Endothelial cell of umbilical vein (primary cell): Measurements from ENCODE around the gene STAG1. TPM values are rescaled to one million over a fixed set of nuclear protein-coding genes. Genes with fewer than 3 reads are reported as not detected.

Experiments
- BruUV-seq: library from RNA; stranded (reverse); fragments of 400-500 nt; replicated peaks from 2 replicates; lab custom pipeline; 2021; lab: Mats Ljungman, UMichigan
- CTCF ChIA-PET: fragments of 300-600, 350-600 bp; sonication (Branson Sonifier 250); formaldehyde crosslinking; loops from one replicate; lab custom pipeline; 2021; ENCODE audit warnings: antibody characterized with exemption, inconsistent platforms; lab: Charles Lee
- POLR2A ChIA-PET: fragments of 300-600, 350-600 bp; sonication (Branson Sonifier 250); formaldehyde crosslinking; loops from one replicate; lab custom pipeline; 2021; ENCODE audit warnings: antibody characterized with exemption, inconsistent platforms; lab: Charles Lee
- DNase-seq: peaks from one replicate; pipeline ENCODE4 v3.0.0-alpha.2; 2011; ENCODE audit warnings: low read depth, low spot score
- FAIRE-seq: peaks from 2 replicates; lab custom pipeline; 2011; peaks lifted over from hg19 to GRCh38; lab: Jason Lieb, UNC
- H2AFZ ChIP-seq: 2 replicates; pipeline ENCODE4 v1.6.0; 2012; ENCODE audit warnings: low read depth, low read length, control low read depth, inconsistent platforms
- H3K27ac ChIP-seq: 2 replicates; pipeline ENCODE4 v1.5.1; 2011; ENCODE audit warnings: low read depth, mild to moderate bottlenecking, control low read depth, low read length, moderate library complexity; ENCODE audit not compliant: insufficient read depth
- H3K27me3 ChIP-seq, 2 experiments: 2 replicates each; pipeline versions ENCODE4 v1.6.0 to v1.6.1; 2011; ENCODE audit warnings: low read length in 2 of 2, mixed read lengths in 1 of 2; ENCODE audit not compliant: control insufficient read depth in 2 of 2, insufficient read depth in 2 of 2
- H3K36me3 ChIP-seq, 2 experiments: 2 replicates in 1 of 2; 3 replicates in 1 of 2; pipeline ENCODE4 v1.5.1; 2011; ENCODE audit warnings: low read length in 2 of 2, mild to moderate bottlenecking in 1 of 2, moderate library complexity in 1 of 2; ENCODE audit not compliant: control insufficient read depth in 2 of 2, insufficient read depth in 2 of 2; ENCODE audit errors: extremely low read depth in 1 of 2
- H3K4me1 ChIP-seq: 3 replicates; pipeline ENCODE4 v1.5.1; 2011; ENCODE audit warnings: mild to moderate bottlenecking, low read length; ENCODE audit not compliant: control insufficient read depth, insufficient read depth; ENCODE audit errors: extremely low read depth
- H3K4me2 ChIP-seq: 2 replicates; pipeline ENCODE4 v1.6.1; 2011; ENCODE audit warnings: low read length, control low read depth, mixed read lengths; ENCODE audit not compliant: insufficient read depth
- H3K4me3 ChIP-seq, 3 experiments: fragments of 200-600 bp in 1 of 3; sonication (generic), shearing (Covaris generic) in 1 of 3; replicated peaks in 1 of 3; 2 replicates each; pipeline ENCODE4 v1.5.1; 2011 to 2016; ENCODE audit warnings: control low read depth in 3 of 3, low read length in 3 of 3, mild to moderate bottlenecking in 2 of 3, inconsistent platforms in 1 of 3, low read depth in 1 of 3, moderate library complexity in 1 of 3; ENCODE audit not compliant: insufficient read depth in 1 of 3
- H3K79me2 ChIP-seq: 2 replicates; pipeline ENCODE4 v1.6.0; 2012; ENCODE audit warnings: low read length, inconsistent platforms; ENCODE audit not compliant: control insufficient read depth, insufficient read depth
- H3K9ac ChIP-seq: replicated peaks from 2 replicates; pipeline ENCODE3; 2011; ENCODE audit warnings: low read length, control low read depth; ENCODE audit not compliant: insufficient read depth; ENCODE audit errors: extremely low read depth
- H3K9me1 ChIP-seq: replicated peaks from 3 replicates; pipeline ENCODE4 v1.6.0; 2011; ENCODE audit warnings: mild to moderate bottlenecking, low read length; ENCODE audit not compliant: control insufficient read depth, insufficient read depth; ENCODE audit errors: extremely low read depth
- H3K9me3 ChIP-seq: replicated peaks from 2 replicates; pipeline ENCODE4 v1.5.1; 2012; ENCODE audit warnings: low read length, inconsistent platforms; ENCODE audit not compliant: control insufficient read depth, insufficient read depth
- H4K20me1 ChIP-seq: replicated peaks from 2 replicates; pipeline ENCODE3; 2011; ENCODE audit warnings: mild to moderate bottlenecking, low read length; ENCODE audit not compliant: control insufficient read depth, insufficient read depth; ENCODE audit errors: extremely low read depth
- CTCF ChIP-seq, 2 donors: IDR thresholded peaks; 1 replicate in 1 of 2; 2 replicates in 1 of 2; pipeline ENCODE4 v1.5.1; 2011; ENCODE audit warnings: low read length in 2 of 2, mild to moderate bottlenecking in 2 of 2, moderate library complexity in 2 of 2, control low read depth in 1 of 2, inconsistent platforms in 1 of 2, low read depth in 1 of 2; ENCODE audit not compliant: insufficient read depth in 1 of 2; ENCODE audit errors: extremely low read depth in 1 of 2
- EZH2 ChIP-seq: IDR thresholded peaks from 2 replicates; pipeline ENCODE4 v1.6.1; 2012; ENCODE audit warnings: borderline replicate concordance, low read depth, mild to moderate bottlenecking, moderate library complexity, low read length, inconsistent platforms; ENCODE audit not compliant: severe bottlenecking
- FOS ChIP-seq: IDR thresholded peaks from 2 replicates; pipeline ENCODE4 v1.6.1; 2011; ENCODE audit warnings: mild to moderate bottlenecking, low read length, moderate library complexity, borderline replicate concordance; ENCODE audit not compliant: insufficient read depth
- GATA2 ChIP-seq: IDR thresholded peaks from 2 replicates; pipeline ENCODE4 v1.7.0; 2011; ENCODE audit warnings: low read depth, mild to moderate bottlenecking, moderate library complexity, mixed read lengths, low read length; ENCODE audit not compliant: insufficient read length, insufficient read depth
- JUN ChIP-seq: IDR thresholded peaks from 2 replicates; pipeline ENCODE4 v1.6.1; 2011; ENCODE audit warnings: borderline replicate concordance, low read depth; ENCODE audit not compliant: insufficient read length, insufficient read depth
- MAX ChIP-seq: IDR thresholded peaks from 2 replicates; pipeline ENCODE4 v1.6.1; 2011; ENCODE audit not compliant: insufficient read depth, insufficient read length
- MYC ChIP-seq: IDR thresholded peaks from one replicate; pipeline ENCODE4 v1.6.1; 2011; ENCODE audit warnings: mild to moderate bottlenecking, low read depth, low read length
- POLR2A ChIP-seq: IDR thresholded peaks from 2 replicates; pipeline ENCODE4 v1.6.1; 2012; ENCODE audit warnings: low read depth, mild to moderate bottlenecking, control low read depth, low read length
- POLR2AphosphoS5 ChIP-seq: IDR thresholded peaks from 2 replicates; pipeline ENCODE4 v1.6.1; 2012; ENCODE audit warnings: low read depth, mild to moderate bottlenecking, control low read depth, low read length, moderate library complexity; ENCODE audit not compliant: insufficient read depth
- dilution Hi-C: fragments of 300-500 bp; cut with MboI; formaldehyde crosslinking; loops from one replicate; pipeline ENCODE4 v1.15.0; 2019; ENCODE audit warnings: low sequenced_read_pairs; ENCODE audit not compliant: extremely low pct_ligation_motif_present
- intact Hi-C: fragments of 100-400 bp; cut with micrococcal nuclease; formaldehyde crosslinking; loops from one replicate; pipeline ENCODE4 v1.10.0; 2022
- polyA plus RNA-seq, 4 experiments: library from polyadenylated mRNA; depleted of rRNA in 3 of 4; stranded (reverse) in 3 of 4; unstranded in 1 of 4; fragments of >200 nt; gene quantifications; 2 replicates each; pipeline versions ENCODE4 v1.2.1 to v1.2.3, GENCODE V29; 2011 to 2012; ENCODE audit warnings: missing spikeins in 1 of 4
- total RNA-seq: library from RNA; stranded (reverse); gene quantifications from 2 replicates; pipeline ENCODE4 v1.2.3, GENCODE V29; 2021

The STAG1 gene
- total and polyA plus RNA-seq, 2 donors (not counting 3 experiments of a cell fraction or from before 2014, with no cell fraction given), result 7.4 to 42.1 TPM

- dilution Hi-C loops (no loop called here), intact Hi-C loops (no loop called here)
- Histone ChIP-seq H4K20me1 (no peaks in the 10 kb centered on the region), H3K79me2 (no peaks in the 10 kb centered on the region), H3K9me1 (no peaks in the 10 kb centered on the region), H3K27me3 (no peaks in the 10 kb centered on the region), H3K36me3 (no peaks in the 10 kb centered on the region), H3K27ac (no peak overlapping the region), H2AFZ (no peak overlapping the region), H3K4me3 (no peak overlapping the region), H3K9ac (no peak overlapping the region), H3K4me2 (no peak overlapping the region), H3K9me3 (no peaks in the 10 kb centered on the region), H3K4me1 (no peaks in the 10 kb centered on the region)
- no peak for FAIRE-seq
- no peak for DNase-seq
- CTCF ChIA-PET, result interaction anchor here (1.6 kb wide), 1 partner anchor 11 kb away, joined by 13 read pairs; no protein-coding TSS in a partner anchor
- POLR2A ChIA-PET, result no interaction called here
- BruUV-seq, result no TSS peak
- TF ChIP-seq JUN, result no peak
- TF ChIP-seq POLR2A, result no peak
- TF ChIP-seq GATA2, result no peak
- TF ChIP-seq FOS, result no peak
- TF ChIP-seq EZH2, result no peak
- TF ChIP-seq MAX, result no peak
- TF ChIP-seq POLR2AphosphoS5, result no peak
- no peak for TF ChIP-seq CTCF (IDR thresholded peaks at IDR 0.05; ENCODE audit: extremely low read depth in 1 of 2, insufficient read depth in 1 of 2, low read depth in 1 of 2, low read length in 2 of 2)
- TF ChIP-seq MYC, result no peak
Measured at GRCh38 chr3:136380530-136380929, 371.6 kb downstream of the STAG1 start.
